GM19463 (cell line): ENCODE data around the gene KAT6B.
A peak's percentile ranks its signal among the peaks of the same experiment; 100 is the strongest.

Experiments used
- ATAC-seq: cut with Tn5 transposase; IDR thresholded peaks from one replicate; pipeline ENCODE4 v1.9.1; 2021; ENCODE audit warnings: mild to moderate bottlenecking, moderate library complexity; ENCODE audit not compliant: unreplicated experiment

Gene KAT6B

DNA sequence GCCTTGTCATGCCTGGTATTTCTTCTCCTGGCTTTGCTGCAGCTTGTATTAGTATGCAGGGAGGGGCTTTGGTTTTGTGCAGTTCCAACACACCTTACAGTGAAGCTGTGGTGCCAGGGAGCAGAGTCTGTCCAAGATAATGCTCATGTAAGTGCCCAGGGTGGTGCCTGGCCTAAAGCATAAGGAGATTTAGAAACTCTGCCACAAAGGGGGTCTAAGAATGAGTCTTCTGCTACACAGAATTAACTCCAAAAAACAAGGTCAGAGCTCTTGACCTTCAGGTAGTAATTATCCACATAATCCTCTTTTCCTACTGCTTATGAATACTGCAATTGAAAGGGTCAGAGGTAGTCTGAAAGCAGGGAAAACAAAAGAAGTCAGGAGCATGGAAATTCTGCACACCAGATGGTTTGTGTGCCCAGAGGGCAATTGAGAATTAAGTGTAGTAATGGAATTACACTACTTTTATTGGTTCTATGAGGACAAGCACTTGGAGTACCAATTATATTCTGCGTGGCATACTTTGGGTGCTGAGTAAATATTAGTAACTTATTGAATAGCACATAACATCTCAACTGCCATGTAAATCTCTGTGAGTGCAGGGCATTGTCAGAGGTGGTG lies 121.5 kb downstream of the KAT6B start:
- no peak for ATAC-seq

- ATAC-seq: no peak
These were observed 122.8 kb downstream of the KAT6B start for GRCh38 chr10:74949034-74949832.

GRCh38 chr10:74949843-74950765 lies 123.7 kb downstream of the KAT6B start:
- no peak for ATAC-seq

GRCh38 chr10:74953214-74953613 lies 126.8 kb downstream of the KAT6B start:
- ATAC-seq: no peak

GRCh38 chr10:74955796-74956195 lies 129.4 kb downstream of the KAT6B start:
- ATAC-seq: no peak

- ATAC-seq: no peak
These were observed 130.2 kb downstream of the KAT6B start for GRCh38 chr10:74956555-74957111.

DNA sequence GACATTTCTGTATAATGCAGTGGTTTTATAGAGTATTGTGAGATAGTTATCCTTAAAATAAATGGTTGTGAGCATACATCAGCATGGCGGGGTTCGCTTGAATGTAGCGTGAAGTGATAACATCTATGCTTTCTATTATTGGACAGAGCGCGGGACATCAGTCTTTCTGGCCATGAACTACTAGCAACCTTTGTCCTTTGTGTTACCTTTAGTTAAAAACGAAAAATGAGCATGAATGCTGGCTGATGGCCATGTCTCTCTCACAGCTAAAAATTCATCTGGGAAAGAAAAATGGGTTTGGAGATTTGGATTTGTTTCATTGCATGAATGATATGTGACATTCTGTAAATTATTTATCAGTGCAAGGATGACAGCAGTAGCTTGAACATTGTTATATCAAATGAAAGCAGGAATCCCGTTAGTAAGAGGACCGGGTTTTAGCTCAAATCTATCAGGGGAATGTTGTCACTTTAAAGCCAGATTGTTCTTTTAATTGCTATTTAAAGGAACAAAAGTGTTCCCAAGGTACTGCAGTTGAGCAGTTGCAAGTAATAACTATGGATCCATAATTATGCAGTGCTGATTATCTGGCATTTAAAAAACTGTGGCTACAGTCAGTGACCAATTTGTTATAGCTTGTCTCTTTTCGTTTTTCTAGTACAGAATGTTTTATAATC lies 131.0 kb downstream of the KAT6B start:
- no peak for ATAC-seq

DNA sequence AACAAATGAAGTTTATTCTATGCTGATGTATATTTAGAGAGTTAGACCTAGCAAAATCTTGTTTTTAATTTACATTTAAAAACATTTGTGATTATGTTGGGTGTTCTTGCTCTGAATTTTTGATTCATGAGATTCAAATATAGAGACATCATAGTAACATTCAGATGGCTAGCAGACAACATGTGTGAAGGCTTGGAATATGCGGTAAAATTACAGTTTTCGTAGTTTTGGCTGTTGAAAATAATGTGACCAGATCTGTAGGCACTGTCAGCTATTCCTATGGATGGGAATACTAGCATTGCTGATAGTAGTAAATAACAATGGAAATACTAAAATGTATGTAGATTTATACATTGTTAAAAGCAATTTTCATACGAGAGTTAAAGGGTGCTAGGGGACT lies 131.9 kb downstream of the KAT6B start:
- no peak for ATAC-seq

DNA sequence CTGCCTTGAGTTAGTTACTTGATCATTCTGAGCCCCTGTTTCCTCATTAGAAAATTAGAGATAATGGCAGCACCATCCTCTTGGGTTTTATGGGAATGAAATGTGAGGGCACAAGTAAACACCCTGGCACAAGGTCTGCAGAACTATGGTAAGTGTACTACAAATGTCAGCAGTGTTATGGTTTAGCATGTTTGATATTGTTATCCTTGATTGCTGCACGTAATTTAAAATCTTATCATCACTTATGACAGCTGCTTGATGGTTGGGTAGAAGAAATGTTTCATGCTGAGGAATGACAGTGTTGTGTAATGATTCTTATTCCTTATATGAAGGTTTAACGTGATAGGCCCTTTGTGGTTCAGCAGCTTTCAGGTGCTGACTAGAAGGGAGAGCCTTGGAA lies 134.3 kb downstream of the KAT6B start:
- ATAC-seq: no peak

DNA sequence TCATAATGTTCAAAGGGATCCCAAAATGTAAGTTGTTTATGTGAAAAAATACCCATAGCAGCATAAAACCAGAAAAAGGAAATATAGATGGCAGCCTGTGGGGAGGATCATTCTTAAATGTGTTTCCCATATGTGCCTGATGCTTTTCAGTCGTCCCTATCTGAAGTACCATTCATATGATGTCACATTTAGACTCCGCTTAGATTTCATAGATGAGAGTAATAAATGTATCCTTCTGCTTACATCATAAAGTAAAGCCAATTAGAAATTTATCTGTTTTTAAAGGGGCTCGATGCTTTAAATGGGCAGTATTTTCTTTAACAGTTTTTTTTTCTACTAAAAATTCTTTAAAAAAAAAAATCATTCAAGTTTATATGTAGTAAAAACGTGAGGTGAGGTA lies 136.1 kb downstream of the KAT6B start:
- ATAC-seq: no peak

DNA sequence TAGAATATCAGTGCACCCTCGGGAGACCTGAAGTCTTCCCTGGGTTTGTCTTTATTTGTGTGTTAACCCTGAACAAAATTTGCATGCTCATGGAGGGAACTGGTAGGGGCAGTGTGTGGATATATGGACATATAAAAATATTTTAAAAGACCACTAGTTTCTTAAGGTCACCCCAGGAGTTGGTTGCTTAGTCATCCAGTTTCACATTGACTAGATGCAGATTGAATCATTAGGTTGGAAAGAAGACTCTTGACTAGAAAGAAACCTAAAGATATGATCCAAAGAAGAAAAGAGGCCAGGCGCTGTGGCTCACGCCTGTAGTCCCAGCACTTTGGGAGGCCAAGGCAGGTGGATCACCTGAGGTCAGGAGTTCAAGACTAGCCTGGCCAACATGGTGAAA lies 137.1 kb downstream of the KAT6B start:
- peak; percentile 72 for ATAC-seq

- ATAC-seq: no peak
These were observed 141.7 kb downstream of the KAT6B start for GRCh38 chr10:74967911-74968666.

DNA sequence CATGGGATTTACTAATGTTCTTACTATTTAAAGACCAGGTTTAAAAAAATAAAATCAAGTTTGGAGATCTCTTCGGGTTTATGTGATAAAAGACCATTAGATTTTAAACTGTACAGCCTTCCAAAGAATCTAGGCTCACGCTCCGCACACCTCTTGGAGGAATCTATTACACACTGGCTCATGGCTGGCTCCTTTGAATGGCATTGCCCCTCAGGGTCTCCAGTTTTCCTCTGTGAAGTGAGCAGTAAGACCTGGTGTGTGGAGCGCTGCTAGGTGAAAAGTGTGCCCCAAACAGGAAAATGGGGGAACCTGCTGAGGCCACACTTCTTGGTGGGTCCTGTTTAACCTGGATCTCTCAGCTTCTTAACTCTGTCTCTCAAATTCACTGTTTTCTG lies 142.3 kb downstream of the KAT6B start:
- ATAC-seq: no peak

- ATAC-seq: no peak
These were observed 142.7 kb downstream of the KAT6B start for GRCh38 chr10:74969093-74969492.

GRCh38 chr10:74969530-74969929 lies 143.1 kb downstream of the KAT6B start:
- no peak for ATAC-seq

- ATAC-seq: no peak
These were observed 147.5 kb downstream of the KAT6B start for GRCh38 chr10:74973741-74974392.

GRCh38 chr10:74975758-74976157 lies 149.4 kb downstream of the KAT6B start:
- ATAC-seq: no peak

- ATAC-seq: no peak
These were observed 150.2 kb downstream of the KAT6B start for GRCh38 chr10:74976565-74976964.

DNA sequence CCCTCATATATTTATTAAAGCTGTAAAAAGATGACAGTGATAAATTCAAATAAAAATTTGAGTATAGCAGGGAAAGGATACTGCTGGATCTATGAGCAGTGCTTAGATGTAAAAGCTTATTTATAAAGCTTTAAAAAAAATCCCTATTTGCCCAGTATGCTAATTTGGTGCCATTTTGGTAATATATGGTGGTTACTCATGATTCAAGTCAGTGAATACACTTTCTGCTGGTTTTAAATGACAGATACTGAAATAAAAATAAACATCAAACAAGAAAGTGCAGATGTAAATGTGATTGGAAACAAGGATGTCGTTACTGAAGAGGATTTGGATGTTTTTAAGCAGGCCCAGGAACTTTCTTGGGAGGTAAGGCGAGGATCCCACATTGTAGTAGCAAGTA lies 150.7 kb downstream of the KAT6B start:
- no peak for ATAC-seq
